ENCODE measurements around the gene SCN2B.

The SCN2B gene

GRCh38 chr11:118138839-118139420, 37.5 kb downstream of the SCN2B start:
- in situ Hi-C loops (cut with MboI; ENCODE audit: low pct_unique_long_range_greater_than_20kb, low sequenced_read_pairs, unreplicated experiment), result no loop called here
- no peak for DNase-seq (ENCODE audit: low spot score)
- TF ChIP-seq CTCF (IDR thresholded peaks at IDR 0.05; ENCODE audit: extremely low read depth, insufficient read depth, missing control alignments), result no peak

- in situ Hi-C loops (cut with MboI; ENCODE audit: low pct_unique_long_range_greater_than_20kb, low sequenced_read_pairs, unreplicated experiment), result no loop called here
- DNase-seq (ENCODE audit: low spot score), result no peak
- TF ChIP-seq CTCF (IDR thresholded peaks at IDR 0.05; ENCODE audit: extremely low read depth, insufficient read depth, missing control alignments), result no peak
Observed at GRCh38 chr11:118136801-118137200, 39.6 kb downstream of the SCN2B start.

- no peak for TF ChIP-seq CTCF (IDR thresholded peaks at IDR 0.05; ENCODE audit: extremely low read depth, insufficient read depth, missing control alignments)
- no peak for DNase-seq (ENCODE audit: low spot score)
- in situ Hi-C loops (cut with MboI; ENCODE audit: low pct_unique_long_range_greater_than_20kb, low sequenced_read_pairs, unreplicated experiment), result no loop called here
Observed at GRCh38 chr11:118136341-118136740, 40.1 kb downstream of the SCN2B start.

GRCh38 chr11:118135796-118136165, 40.7 kb downstream of the SCN2B start:
- in situ Hi-C loops (cut with MboI; ENCODE audit: low pct_unique_long_range_greater_than_20kb, low sequenced_read_pairs, unreplicated experiment), result no loop called here
- DNase-seq (ENCODE audit: low spot score), result no peak
- no peak for TF ChIP-seq CTCF (IDR thresholded peaks at IDR 0.05; ENCODE audit: extremely low read depth, insufficient read depth, missing control alignments)

- TF ChIP-seq CTCF (IDR thresholded peaks at IDR 0.05; ENCODE audit: extremely low read depth, insufficient read depth, missing control alignments), result no peak
- in situ Hi-C loops (cut with MboI; ENCODE audit: low pct_unique_long_range_greater_than_20kb, low sequenced_read_pairs, unreplicated experiment), result no loop called here
- no peak for DNase-seq (ENCODE audit: low spot score)
Observed at GRCh38 chr11:118135051-118135795, 41.2 kb downstream of the SCN2B start.

- in situ Hi-C loops (cut with MboI; ENCODE audit: low pct_unique_long_range_greater_than_20kb, low sequenced_read_pairs, unreplicated experiment), result no loop called here
- no peak for TF ChIP-seq CTCF (IDR thresholded peaks at IDR 0.05; ENCODE audit: extremely low read depth, insufficient read depth, missing control alignments)
- no peak for DNase-seq (ENCODE audit: low spot score)
Observed at GRCh38 chr11:118133816-118134215, 42.6 kb downstream of the SCN2B start.
